ENCODE results near the gene FUZ.

Gene FUZ

DNA sequence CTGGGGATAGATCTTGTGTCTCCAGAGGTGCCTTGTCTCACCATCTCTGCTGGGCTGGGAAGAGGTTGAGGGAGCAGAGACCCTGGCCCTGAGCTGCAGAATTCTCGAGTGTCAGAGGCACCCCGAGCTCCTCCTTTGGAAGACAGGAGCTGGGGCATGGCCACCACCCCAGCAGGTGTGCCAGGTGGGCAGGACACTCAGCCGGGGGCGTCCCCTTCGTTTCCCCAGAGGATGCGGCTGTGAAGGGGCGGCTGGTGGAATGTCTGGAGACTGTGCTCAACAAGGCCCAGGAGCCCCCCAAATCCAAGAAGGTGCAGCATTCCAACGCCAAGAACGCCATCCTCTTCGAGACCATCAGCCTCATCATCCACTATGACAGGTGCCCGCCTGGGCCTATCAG lies 14.5 kb downstream of the FUZ start:
- no peak overlapping the region for H3K4me3 ChIP-seq (ENCODE audit: insufficient read depth, low read length, poor library complexity, severe bottlenecking)
- no peak overlapping the region for H3K4me2 ChIP-seq (ENCODE audit: low read depth, low read length, poor library complexity, severe bottlenecking)
- no peaks in the 10 kb centered on the region for H3K9me3 ChIP-seq (ENCODE audit: insufficient read depth, low read length)
- no peaks in the 10 kb centered on the region for H3K79me2 ChIP-seq (ENCODE audit: insufficient read depth, low read length)
- H3K9me2 ChIP-seq (replicated peaks; ENCODE audit: insufficient read depth, low read length), result no peaks in the 10 kb centered on the region
- H2AFZ ChIP-seq (ENCODE audit: low read depth, low read length, severe bottlenecking), result no peak overlapping the region
- TF ChIP-seq, protein P1, sequence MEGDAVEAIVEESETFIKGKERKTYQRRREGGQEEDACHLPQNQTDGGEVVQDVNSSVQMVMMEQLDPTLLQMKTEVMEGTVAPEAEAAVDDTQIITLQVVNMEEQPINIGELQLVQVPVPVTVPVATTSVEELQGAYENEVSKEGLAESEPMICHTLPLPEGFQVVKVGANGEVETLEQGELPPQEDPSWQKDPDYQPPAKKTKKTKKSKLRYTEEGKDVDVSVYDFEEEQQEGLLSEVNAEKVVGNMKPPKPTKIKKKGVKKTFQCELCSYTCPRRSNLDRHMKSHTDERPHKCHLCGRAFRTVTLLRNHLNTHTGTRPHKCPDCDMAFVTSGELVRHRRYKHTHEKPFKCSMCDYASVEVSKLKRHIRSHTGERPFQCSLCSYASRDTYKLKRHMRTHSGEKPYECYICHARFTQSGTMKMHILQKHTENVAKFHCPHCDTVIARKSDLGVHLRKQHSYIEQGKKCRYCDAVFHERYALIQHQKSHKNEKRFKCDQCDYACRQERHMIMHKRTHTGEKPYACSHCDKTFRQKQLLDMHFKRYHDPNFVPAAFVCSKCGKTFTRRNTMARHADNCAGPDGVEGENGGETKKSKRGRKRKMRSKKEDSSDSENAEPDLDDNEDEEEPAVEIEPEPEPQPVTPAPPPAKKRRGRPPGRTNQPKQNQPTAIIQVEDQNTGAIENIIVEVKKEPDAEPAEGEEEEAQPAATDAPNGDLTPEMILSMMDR (IDR thresholded peaks at IDR 0.05; ENCODE audit: insufficient read depth, low read length, poor library complexity, severe bottlenecking), result no peak
- no peak for TF ChIP-seq EZH2phosphoT487 (conservative IDR thresholded peaks at IDR 0.05; ENCODE audit: low read length)
- H3K36me3 ChIP-seq (ENCODE audit: low read length), result no peaks in the 10 kb centered on the region
- no peaks in the 10 kb centered on the region for H3K27me3 ChIP-seq (ENCODE audit: low read length)
- no peak overlapping the region for H3K9ac ChIP-seq (ENCODE audit: low read length)
- no peaks in the 10 kb centered on the region for H3F3A ChIP-seq (ENCODE audit: insufficient read depth)
- H3K27ac ChIP-seq (ENCODE audit: low read depth, low read length), result no peak overlapping the region
- no peaks in the 10 kb centered on the region for H4K20me1 ChIP-seq (ENCODE audit: low read depth, low read length)

DNA sequence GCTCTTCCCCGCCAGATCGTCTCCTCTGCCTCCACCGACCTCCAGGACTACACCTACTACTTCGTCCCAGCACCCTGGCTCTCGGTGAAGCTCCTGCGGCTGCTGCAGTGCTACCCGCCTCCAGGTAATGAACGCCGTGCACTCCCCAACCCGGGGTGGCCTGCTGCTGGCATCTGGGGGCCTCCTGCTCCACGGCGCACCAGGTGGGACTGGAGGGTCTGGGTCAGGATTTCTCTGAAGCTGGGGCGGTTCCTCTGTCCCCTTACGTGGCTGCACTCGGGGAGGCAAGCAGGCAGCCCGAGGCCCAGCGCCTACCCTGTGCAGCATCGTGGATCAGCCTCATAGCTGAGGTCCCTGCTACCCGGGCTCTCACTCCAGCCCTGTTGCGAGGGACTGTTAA lies 17.5 kb downstream of the FUZ start:
- Histone ChIP-seq H3K79me2 (ENCODE audit: insufficient read depth, low read length) (no peaks in the 10 kb centered on the region), H3K4me2 (ENCODE audit: low read depth, low read length, poor library complexity, severe bottlenecking) (no peak overlapping the region), H3F3A (ENCODE audit: insufficient read depth) (no peaks in the 10 kb centered on the region), H3K9me2 (replicated peaks; ENCODE audit: insufficient read depth, low read length) (no peaks in the 10 kb centered on the region), H3K36me3 (ENCODE audit: low read length) (no peaks in the 10 kb centered on the region), H3K4me3 (ENCODE audit: insufficient read depth, low read length, poor library complexity, severe bottlenecking) (no peak overlapping the region), H3K9ac (ENCODE audit: low read length) (no peak overlapping the region), H4K20me1 (ENCODE audit: low read depth, low read length) (no peaks in the 10 kb centered on the region), H3K9me3 (ENCODE audit: insufficient read depth, low read length) (no peaks in the 10 kb centered on the region), H3K27me3 (ENCODE audit: low read length) (no peaks in the 10 kb centered on the region), H2AFZ (ENCODE audit: low read depth, low read length, severe bottlenecking) (no peak overlapping the region), H3K27ac (ENCODE audit: low read depth, low read length) (no peak overlapping the region)
- TF ChIP-seq EZH2phosphoT487 (conservative IDR thresholded peaks at IDR 0.05; ENCODE audit: low read length), result no peak
- TF ChIP-seq, protein P1 (IDR thresholded peaks at IDR 0.05; ENCODE audit: insufficient read depth, low read length, poor library complexity, severe bottlenecking), result no peak

DNA sequence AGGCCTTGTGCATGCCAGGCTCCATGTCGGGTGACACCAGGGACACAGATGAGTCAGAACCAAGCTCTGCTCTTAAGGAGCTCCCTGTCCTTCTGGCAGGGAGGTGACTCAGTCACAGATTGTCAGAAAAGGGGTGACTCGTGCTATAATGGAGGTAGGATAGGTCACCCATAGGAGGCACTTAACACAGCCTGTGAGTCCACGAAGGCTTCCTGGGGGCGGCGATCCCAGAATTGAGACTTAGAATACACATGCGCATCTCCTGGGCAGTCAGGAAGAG lies 19.6 kb downstream of the FUZ start:
- Histone ChIP-seq H3K4me3 (ENCODE audit: insufficient read depth, low read length, poor library complexity, severe bottlenecking) (no peak overlapping the region), H3F3A (ENCODE audit: insufficient read depth) (no peaks in the 10 kb centered on the region), H3K9ac (ENCODE audit: low read length) (no peak overlapping the region), H3K4me2 (ENCODE audit: low read depth, low read length, poor library complexity, severe bottlenecking) (no peak overlapping the region), H3K27ac (ENCODE audit: low read depth, low read length) (no peak overlapping the region), H3K9me2 (replicated peaks; ENCODE audit: insufficient read depth, low read length) (no peaks in the 10 kb centered on the region), H3K36me3 (ENCODE audit: low read length) (no peaks in the 10 kb centered on the region), H3K79me2 (ENCODE audit: insufficient read depth, low read length) (no peaks in the 10 kb centered on the region), H4K20me1 (ENCODE audit: low read depth, low read length) (no peaks in the 10 kb centered on the region), H2AFZ (ENCODE audit: low read depth, low read length, severe bottlenecking) (no peak overlapping the region), H3K9me3 (ENCODE audit: insufficient read depth, low read length) (no peaks in the 10 kb centered on the region), H3K27me3 (ENCODE audit: low read length) (no peaks in the 10 kb centered on the region)
- TF ChIP-seq, protein P1 (IDR thresholded peaks at IDR 0.05; ENCODE audit: insufficient read depth, low read length, poor library complexity, severe bottlenecking), result no peak
- no peak for TF ChIP-seq EZH2phosphoT487 (conservative IDR thresholded peaks at IDR 0.05; ENCODE audit: low read length)
